IPS-NIHi7 (cell line): ENCODE results near the gene GPR179.
"Not testable (repeated sequence)": the region's sequence is repeated elsewhere in the genome, so short reads cannot be mapped to it uniquely, and the experiment has no call there.

Experiments used
- DNase-seq: peaks from one replicate; pipeline ENCODE4 v3.0.0; 2012; ENCODE audit warnings: mixed read lengths; ENCODE audit errors: extremely low spot score

Gene GPR179

GRCh38 chr17:38322156-38322779 is 21.5 kb downstream of the GPR179 start:
- peak; percentile 90 for DNase-seq

DNA sequence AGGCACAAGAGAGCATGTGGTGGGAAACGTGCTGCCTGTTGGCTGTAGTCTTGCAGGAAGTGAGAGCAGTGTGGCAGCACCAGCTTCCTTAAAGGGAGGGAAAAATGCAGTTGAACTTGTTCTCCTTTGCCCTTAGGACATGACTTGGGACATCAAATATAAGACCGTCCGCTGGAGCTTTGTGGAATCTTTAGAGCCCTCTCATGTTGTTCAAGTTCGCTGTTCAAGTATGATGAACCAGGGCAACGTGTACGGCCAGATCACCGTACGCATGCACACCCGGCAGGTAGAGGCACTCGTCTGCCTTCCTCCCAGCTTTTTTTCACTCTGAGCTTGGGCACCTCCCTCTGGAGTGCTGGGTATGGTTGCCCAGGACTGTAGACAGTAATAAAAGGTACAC is 23.3 kb downstream of the GPR179 start:
- DNase-seq, result no peak

- DNase-seq, result no peak
These were observed 26.7 kb downstream of the GPR179 start for GRCh38 chr17:38317081-38317480.

GRCh38 chr17:38315497-38315896 is 28.3 kb downstream of the GPR179 start:
- no peak for DNase-seq

DNA sequence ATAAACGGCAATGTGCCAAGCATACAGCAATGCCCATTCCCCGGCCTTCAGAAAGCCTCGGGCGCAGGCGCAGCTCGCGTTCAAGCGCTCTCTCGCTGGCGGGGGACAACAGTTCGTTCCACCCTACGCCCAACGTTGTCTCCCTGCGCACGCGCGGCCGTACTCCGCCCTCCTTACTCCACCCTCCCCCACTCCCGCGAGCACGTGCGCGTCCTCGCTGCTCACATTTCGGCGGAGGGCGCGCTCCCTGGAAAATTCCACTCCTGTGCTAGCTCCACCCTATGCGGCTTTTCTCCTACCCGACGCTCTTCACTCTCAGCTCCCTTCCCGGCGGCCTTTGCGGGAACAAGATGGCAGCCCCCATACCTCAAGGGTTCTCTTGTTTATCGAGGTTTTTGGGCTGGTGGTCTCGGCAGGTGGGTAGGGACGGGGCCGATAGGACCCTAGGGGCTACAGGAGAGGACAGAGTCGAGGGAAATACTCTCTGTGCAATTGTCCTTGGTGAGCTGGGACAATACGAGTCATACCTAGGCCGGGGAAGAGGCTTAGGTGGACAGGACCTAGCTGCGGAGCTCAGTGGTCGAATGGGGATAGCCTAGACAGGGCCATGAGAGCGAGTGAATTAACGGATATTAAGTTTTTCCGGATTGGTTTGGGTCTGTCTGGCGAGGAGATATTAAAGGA is 46.8 kb downstream of the GPR179 start, which contains the start of gene MRPL45:
TSS of gene MRPL45 (plus strand) at position 335 of the 684 bp plus-strand sequence. CDS start at position 351, 16 bp downstream.
- DNase-seq, result peak; percentile 91

GRCh38 chr17:38295602-38296365 is 48.0 kb downstream of the GPR179 start:
- not testable (repeated sequence) for DNase-seq

DNA sequence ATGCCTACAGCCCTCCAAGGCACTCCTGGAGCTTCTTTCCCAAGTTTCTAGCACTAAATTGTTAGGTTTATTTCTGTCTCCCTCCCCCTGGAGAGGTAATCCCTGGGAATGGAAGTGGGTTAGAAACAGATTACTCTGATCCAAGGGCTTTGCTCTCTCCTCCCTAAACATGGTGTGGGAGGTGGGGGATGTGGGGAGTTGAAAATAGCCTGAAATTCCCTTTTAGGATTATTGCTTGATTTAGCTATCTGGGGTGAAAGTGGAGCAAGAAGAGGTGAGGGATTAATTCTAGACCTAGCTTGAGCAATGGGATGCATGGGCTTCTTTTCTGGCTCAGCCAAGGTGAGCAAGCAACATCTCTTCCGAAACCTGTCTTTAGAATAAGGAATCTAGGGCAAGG is 54.0 kb downstream of the GPR179 start:
- DNase-seq, result not testable (repeated sequence)

DNA sequence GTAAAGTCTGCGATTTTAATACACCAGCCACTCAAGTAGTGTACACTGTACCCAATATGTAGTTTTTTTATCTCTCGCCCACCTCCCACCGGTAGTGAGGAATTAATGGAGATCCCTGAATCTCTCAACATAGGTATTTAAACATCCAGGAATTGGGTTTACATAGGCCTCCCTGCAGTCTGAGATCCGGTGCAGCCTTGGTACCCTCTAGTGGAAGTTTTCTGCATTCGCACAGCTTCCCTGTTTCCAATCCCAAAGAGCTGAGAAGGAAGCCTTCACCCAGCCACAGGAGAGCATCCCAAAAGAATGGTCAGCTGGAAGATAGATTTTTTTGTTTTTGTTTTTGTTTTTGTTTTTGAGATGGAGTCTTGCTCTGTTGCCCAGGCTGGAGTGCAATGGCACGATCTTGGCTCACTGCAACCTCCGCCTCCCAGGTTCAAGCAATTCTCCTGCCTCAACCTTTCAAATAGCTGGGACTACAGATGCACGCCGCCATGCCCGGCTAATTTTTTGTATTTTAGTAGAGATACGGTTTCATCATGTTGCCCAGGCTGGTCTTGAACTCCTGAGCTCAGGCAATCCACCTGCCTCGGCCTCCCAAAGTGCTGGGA is 55.4 kb downstream of the GPR179 start:
- peak; percentile 10 for DNase-seq

- DNase-seq, result not testable (repeated sequence)
These were observed 57.2 kb downstream of the GPR179 start for GRCh38 chr17:38286501-38287091.

DNA sequence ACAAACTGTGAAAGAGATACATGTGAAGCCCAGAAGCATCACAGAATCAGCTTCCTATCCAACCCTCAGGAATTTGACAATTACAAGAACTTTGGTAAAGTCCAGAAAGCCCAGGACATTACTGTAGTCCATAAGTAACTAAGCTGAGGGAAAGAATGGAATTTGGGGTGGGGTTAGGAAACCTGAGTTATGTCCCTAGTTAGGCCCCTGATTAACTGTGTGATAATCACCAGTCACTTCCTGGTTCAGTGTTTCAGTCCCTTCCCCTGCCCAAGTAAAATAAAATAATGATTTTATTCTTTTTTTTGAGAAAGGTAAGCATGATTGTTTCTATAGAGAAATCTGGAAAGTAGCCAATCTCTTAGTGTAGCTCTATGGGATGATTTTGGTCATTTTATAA is 57.8 kb downstream of the GPR179 start:
- DNase-seq, result not testable (repeated sequence)
